Vagina (tissue), 2 donors: ENCODE results near the gene DBN1. TPM values are rescaled to one million over a fixed set of nuclear protein-coding genes. Genes with fewer than 3 reads are reported as not detected.

Experiments used
- DNase-seq, 2 donors: peaks; one replicate each; pipeline ENCODE4 v3.0.0-alpha.2; 2017; ENCODE audit errors: extremely low spot score in 2 of 2
- H3K27ac ChIP-seq: fragments of 200-600 bp; sonication (generic); one replicate; pipeline ENCODE4 v1.5.1; 2019
- H3K27me3 ChIP-seq: fragments of 200-600 bp; sonication (generic); one replicate; pipeline ENCODE4 v1.5.1; 2019
- H3K36me3 ChIP-seq, 2 donors: fragments of 200-600 bp; sonication (generic); one replicate each; pipeline ENCODE4 v1.5.1; 2017 to 2019
- H3K4me1 ChIP-seq: fragments of 200-600 bp; sonication (generic); one replicate; pipeline ENCODE4 v1.5.1; 2019
- H3K4me3 ChIP-seq, 2 donors: fragments of 200-600 bp; sonication (generic); 1 replicate in 1 of 2; 2 replicates in 1 of 2; pipeline ENCODE4 v1.5.1; 2016 to 2019
- H3K9me3 ChIP-seq: fragments of 200-600 bp; sonication (generic); one replicate; pipeline ENCODE4 v1.5.1; 2019
- POLR2A ChIP-seq, 2 donors: fragments of 450-650 bp; IDR thresholded peaks; one replicate each; pipeline ENCODE4 v1.6.1; 2017; ENCODE audit warnings: antibody characterized with exemption in 2 of 2, mild to moderate bottlenecking in 2 of 2, moderate library complexity in 2 of 2
- POLR2AphosphoS5 ChIP-seq, 2 donors: sonication (generic); formaldehyde crosslinking; IDR thresholded peaks; one replicate each; pipeline ENCODE4 v1.9.0; 2017; ENCODE audit warnings: antibody characterized with exemption in 2 of 2, mild to moderate bottlenecking in 2 of 2, low read depth in 1 of 2; ENCODE audit not compliant: insufficient read depth in 1 of 2
- intact Hi-C: fragments of 100-400 bp; cut with DNase I; formaldehyde crosslinking; loops from one replicate; pipeline ENCODE4 v1.15.1; 2023
- total RNA-seq: library from RNA; depleted of rRNA; stranded (reverse); fragments of >200 nt; gene quantifications from one replicate; pipeline ENCODE4 v1.2.3, GENCODE V29; 2016
- TF ChIP-seq, protein P1 (sequence below), 3 experiments: fragments of 450-650 bp in 2 of 3; fragments of 200-600 bp in 1 of 3; sonication (generic) in 1 of 3; IDR thresholded peaks; one replicate each; pipeline ENCODE4 v1.5.1; 2017 to 2019; ENCODE audit warnings: antibody characterized with exemption in 3 of 3, mild to moderate bottlenecking in 2 of 3, moderate library complexity in 2 of 3

The DBN1 gene
- total RNA-seq, 1 donor from 2014 or later = 69.0 TPM

DNA sequence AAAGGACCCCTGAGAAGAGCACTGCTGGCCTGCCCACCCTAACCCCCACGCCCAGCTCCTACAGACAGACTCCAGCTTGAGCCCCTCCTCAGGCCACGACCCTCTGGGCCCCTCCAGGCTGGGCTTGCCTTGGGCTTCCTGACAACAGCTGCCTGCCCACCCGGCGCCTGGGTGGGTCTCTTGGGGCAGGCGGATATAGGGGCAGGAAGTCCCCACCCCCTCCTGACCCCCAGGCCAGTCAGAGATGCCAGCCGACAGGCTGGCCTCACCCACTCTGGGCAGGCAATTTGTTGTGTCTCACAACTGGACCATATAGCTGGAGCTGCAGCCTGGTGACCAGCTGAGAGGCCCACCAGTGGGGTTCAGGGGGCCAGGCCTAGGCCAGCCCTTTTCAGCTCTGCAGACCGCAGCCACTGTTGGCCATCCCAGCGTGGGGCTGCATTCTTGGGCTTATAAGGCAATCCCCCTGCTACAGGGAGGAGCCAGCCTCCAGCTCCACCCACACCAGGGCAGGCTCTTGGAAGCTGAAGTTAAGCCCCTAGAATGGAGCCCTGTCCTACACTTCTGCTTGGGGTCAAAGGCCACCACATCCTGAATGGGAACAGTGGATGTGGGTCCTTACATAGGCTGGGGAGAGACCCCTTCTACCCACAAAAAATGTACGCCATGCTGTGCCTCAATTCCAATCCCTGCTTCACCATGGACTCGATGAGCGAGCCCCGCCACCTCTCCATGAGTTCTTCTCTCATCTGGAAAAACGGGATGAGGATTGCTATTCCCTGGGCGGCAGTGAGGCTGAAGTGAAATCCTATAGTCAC lies 22.0 kb upstream of the DBN1 start:
- TF ChIP-seq, protein P1, sequence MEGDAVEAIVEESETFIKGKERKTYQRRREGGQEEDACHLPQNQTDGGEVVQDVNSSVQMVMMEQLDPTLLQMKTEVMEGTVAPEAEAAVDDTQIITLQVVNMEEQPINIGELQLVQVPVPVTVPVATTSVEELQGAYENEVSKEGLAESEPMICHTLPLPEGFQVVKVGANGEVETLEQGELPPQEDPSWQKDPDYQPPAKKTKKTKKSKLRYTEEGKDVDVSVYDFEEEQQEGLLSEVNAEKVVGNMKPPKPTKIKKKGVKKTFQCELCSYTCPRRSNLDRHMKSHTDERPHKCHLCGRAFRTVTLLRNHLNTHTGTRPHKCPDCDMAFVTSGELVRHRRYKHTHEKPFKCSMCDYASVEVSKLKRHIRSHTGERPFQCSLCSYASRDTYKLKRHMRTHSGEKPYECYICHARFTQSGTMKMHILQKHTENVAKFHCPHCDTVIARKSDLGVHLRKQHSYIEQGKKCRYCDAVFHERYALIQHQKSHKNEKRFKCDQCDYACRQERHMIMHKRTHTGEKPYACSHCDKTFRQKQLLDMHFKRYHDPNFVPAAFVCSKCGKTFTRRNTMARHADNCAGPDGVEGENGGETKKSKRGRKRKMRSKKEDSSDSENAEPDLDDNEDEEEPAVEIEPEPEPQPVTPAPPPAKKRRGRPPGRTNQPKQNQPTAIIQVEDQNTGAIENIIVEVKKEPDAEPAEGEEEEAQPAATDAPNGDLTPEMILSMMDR (IDR thresholded peaks at IDR 0.05) = no peak
- TF ChIP-seq POLR2AphosphoS5 (IDR thresholded peaks at IDR 0.05; ENCODE audit: insufficient read depth in 1 of 2, low read depth in 1 of 2) = peak; percentile 9 to 70
- no peak for TF ChIP-seq POLR2A (IDR thresholded peaks at IDR 0.05)
- intact Hi-C loops = loop anchor here (2.0 to 5.0 kb wide), 3 partner anchors 21 to 183 kb away; no protein-coding TSS in a partner anchor
- peak overlapping the region; percentile 73 to 91 for H3K4me3 ChIP-seq

DNA sequence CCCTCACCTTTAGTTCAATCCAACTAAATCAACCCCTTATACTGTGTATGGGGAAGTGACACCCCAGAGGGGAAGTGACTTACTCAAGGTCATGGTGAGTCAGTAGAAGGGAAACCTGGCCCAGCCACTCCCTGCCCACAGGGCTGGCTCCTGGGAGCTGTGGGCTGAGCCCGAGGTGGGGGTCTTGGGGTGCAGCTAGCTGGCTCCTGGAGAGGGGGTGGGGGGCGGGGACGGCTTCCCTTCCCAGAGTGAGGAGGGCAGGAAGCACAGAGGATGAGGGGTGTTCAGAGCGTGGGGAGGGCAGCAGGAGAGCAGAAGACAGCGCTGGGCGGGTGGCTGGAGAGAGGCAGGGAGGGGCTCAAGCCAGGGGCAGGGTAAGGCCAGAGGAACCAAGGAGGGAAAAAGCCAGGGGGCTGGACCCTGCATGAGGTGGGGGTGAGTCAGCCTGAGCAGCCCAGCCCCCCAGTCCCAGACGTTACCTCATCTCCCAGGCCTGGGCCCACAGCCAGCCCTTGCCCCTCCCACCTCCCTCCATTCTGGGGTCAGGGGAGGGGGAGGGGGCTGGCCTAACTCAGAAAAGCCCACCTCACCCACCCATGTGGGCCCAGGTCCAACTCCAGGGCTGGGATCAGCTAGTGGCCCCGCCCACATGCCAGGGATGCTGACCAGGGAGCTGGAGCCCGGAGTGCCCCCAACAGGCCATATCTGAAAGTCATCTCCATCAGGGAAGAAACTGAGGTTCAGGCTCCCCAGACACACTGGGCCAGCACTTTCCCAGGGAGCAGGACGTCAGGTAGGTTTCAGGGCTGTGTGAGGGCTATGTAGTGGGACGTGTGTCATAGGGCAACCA lies 21.1 kb upstream of the DBN1 start:
- peak overlapping the region; percentile 15 to 91 for H3K4me3 ChIP-seq
- peaks cover 53% of the 10 kb centered on the region for H3K4me1 ChIP-seq
- intact Hi-C loops = loop anchor here (5.0 kb wide), 1 partner anchor 37 kb away; no protein-coding TSS in a partner anchor
- no peak for DNase-seq
- no peaks in the 10 kb centered on the region for H3K9me3 ChIP-seq
- H3K36me3 ChIP-seq = peaks cover 0 to 25% of the 10 kb centered on the region in 2 donors
- TF ChIP-seq, protein P1 (IDR thresholded peaks at IDR 0.05) = no peak
- TF ChIP-seq POLR2AphosphoS5 (IDR thresholded peaks at IDR 0.05; ENCODE audit: insufficient read depth in 1 of 2, low read depth in 1 of 2) (no peak), POLR2A (IDR thresholded peaks at IDR 0.05) (no peak)
- H3K27me3 ChIP-seq = no peaks in the 10 kb centered on the region
- H3K27ac ChIP-seq = peak overlapping the region; percentile 85

More for the DNA sequence above, 22.0 kb upstream of the DBN1 start:
- Histone ChIP-seq H3K9me3 (no peaks in the 10 kb centered on the region), H3K36me3 (peaks cover 0 to 16% of the 10 kb centered on the region in 2 donors), H3K4me1 (peaks cover 53% of the 10 kb centered on the region), H3K27ac (peak overlapping the region; percentile 85), H3K27me3 (no peaks in the 10 kb centered on the region)
- DNase-seq = no peak

DNA sequence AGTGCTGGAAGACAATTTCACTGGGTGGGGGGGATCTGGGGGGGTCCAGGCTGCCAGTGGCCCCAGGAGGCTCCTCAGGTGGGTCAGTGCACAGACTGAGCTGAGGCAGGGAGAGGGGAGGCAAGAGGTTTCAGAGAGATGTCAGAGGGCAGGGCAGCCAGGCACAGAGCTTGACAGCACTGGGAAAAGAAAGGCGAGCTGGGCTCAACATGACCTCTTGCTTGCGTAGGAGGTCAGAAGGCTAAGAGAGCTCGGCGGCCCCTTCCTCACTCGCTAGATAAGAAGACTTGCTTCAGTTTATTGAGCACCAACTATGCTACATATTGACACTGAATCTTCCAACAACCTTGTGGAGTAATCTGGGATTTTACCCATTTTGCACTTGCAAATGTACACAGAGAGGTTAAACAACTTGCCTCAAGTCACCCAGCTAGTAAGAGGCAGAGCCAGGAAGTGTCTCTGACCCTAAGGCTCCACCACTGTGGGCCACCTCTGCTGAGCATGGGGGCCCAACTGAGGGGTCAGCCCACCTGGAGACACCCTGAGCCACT lies 20.4 kb upstream of the DBN1 start:
- peaks cover 53% of the 10 kb centered on the region for H3K4me1 ChIP-seq

DNA sequence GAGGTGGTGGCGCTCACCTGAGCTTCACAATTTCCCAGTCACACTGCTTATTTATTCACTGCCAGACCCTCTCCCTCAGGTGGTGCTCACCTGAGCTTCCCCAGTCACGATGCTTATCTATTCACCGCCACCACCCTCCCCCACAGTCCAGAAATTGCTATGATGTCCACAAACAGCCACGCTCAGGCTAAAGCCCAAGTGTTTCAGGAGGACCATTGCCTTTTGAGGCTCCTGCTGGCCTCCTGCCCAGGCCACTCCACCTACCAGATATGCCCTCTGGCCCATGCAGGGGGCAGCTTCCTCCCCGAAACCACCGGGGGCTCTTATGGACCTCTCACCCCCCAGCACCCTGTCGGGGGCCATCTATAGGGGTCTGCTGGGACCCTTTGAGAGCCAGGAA lies 19.4 kb upstream of the DBN1 start:
- no peaks in the 10 kb centered on the region for H3K9me3 ChIP-seq
- H3K27ac ChIP-seq = peak overlapping the region; percentile 85
- peak overlapping the region in 1 of 2 donors; percentile 27 for H3K4me3 ChIP-seq
- H3K36me3 ChIP-seq = peaks cover 0 to 41% of the 10 kb centered on the region in 2 donors
- intact Hi-C loops = no loop called here
- no peaks in the 10 kb centered on the region for H3K27me3 ChIP-seq
- DNase-seq = no peak
- TF ChIP-seq POLR2AphosphoS5 (IDR thresholded peaks at IDR 0.05; ENCODE audit: insufficient read depth in 1 of 2, low read depth in 1 of 2) (no peak), POLR2A (IDR thresholded peaks at IDR 0.05) (no peak)
- TF ChIP-seq, protein P1 (IDR thresholded peaks at IDR 0.05) = no peak
- H3K4me1 ChIP-seq = peaks cover 44% of the 10 kb centered on the region

More for the DNA sequence above, 20.4 kb upstream of the DBN1 start:
- H3K4me3 ChIP-seq = peak overlapping the region in 1 of 2 donors; percentile 91
- no peaks in the 10 kb centered on the region for H3K9me3 ChIP-seq
- no peaks in the 10 kb centered on the region for H3K27me3 ChIP-seq
- H3K36me3 ChIP-seq = peaks cover 0 to 32% of the 10 kb centered on the region in 2 donors
- TF ChIP-seq POLR2AphosphoS5 (IDR thresholded peaks at IDR 0.05; ENCODE audit: insufficient read depth in 1 of 2, low read depth in 1 of 2) = no peak
- no peak for TF ChIP-seq POLR2A (IDR thresholded peaks at IDR 0.05)
- TF ChIP-seq, protein P1 (IDR thresholded peaks at IDR 0.05) = no peak
- intact Hi-C loops = no loop called here
- H3K27ac ChIP-seq = peak overlapping the region; percentile 85
- DNase-seq = no peak
